HG02973 (cell line): ENCODE data around the gene TST.

Experiments
- ATAC-seq: cut with Tn5 transposase; IDR thresholded peaks from one replicate; pipeline ENCODE4 v1.9.1; 2021; ENCODE audit warnings: moderate library complexity; ENCODE audit not compliant: unreplicated experiment

The TST gene

GRCh38 chr22:37032535-37033460 is 13.6 kb upstream of the TST start:
- ATAC-seq = no peak

GRCh38 chr22:37032134-37032534 is 12.9 kb upstream of the TST start:
- no peak for ATAC-seq

GRCh38 chr22:37030560-37031281 is 11.5 kb upstream of the TST start:
- no peak for ATAC-seq

- ATAC-seq = no peak
Observed at GRCh38 chr22:37028692-37029674, 9.7 kb upstream of the TST start.

GRCh38 chr22:37027556-37027955 is 8.3 kb upstream of the TST start:
- ATAC-seq = no peak

- ATAC-seq = no peak
Observed at GRCh38 chr22:37026325-37026724, 7.1 kb upstream of the TST start.

- no peak for ATAC-seq
Observed at GRCh38 chr22:37025500-37026070, 6.3 kb upstream of the TST start.

- no peak for ATAC-seq
Observed at GRCh38 chr22:37024339-37025157, 5.3 kb upstream of the TST start.

- no peak for ATAC-seq
Observed at GRCh38 chr22:37023743-37024338, 4.6 kb upstream of the TST start.

GRCh38 chr22:37022483-37023337 is 3.5 kb upstream of the TST start:
- no peak for ATAC-seq

GRCh38 chr22:37021710-37022482 is 2.6 kb upstream of the TST start:
- ATAC-seq = no peak

- no peak for ATAC-seq
Observed at GRCh38 chr22:37021041-37021440, 1.8 kb upstream of the TST start.

GRCh38 chr22:37020192-37020479 is 889 bp upstream of the TST start:
- ATAC-seq = no peak

- no peak for ATAC-seq
Observed at GRCh38 chr22:37018815-37019308, 385 bp downstream of the TST start.

- no peak for ATAC-seq
Observed at GRCh38 chr22:37018086-37018814, 997 bp downstream of the TST start.

GRCh38 chr22:37017356-37017755 is 1.9 kb downstream of the TST start:
- ATAC-seq = no peak
